ENCODE measurements around the gene SYT14.
"Not testable (repeated sequence)": the region's sequence is repeated elsewhere in the genome, so short reads cannot be mapped to it uniquely, and the experiment has no call there.

DNA sequence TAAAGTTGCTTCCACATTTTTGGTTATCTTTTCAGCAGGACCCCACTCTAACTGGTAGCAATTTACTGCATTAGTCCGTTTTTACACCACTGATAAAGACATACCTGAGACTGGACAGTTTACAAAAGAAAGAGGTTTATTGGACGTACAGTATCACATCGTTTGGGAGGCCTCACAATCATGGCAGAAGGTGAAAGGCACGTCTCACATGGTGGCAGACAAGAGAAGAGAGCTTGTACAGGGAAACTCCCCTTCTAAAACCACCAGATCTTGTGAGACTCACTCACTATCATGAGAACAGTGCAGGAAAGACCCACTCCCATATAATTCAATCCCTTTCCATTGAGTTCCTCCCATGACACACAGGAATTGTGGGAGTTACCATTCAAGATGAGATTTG, 112.5 kb downstream of the SYT14 start:
- TF ChIP-seq, protein P1, sequence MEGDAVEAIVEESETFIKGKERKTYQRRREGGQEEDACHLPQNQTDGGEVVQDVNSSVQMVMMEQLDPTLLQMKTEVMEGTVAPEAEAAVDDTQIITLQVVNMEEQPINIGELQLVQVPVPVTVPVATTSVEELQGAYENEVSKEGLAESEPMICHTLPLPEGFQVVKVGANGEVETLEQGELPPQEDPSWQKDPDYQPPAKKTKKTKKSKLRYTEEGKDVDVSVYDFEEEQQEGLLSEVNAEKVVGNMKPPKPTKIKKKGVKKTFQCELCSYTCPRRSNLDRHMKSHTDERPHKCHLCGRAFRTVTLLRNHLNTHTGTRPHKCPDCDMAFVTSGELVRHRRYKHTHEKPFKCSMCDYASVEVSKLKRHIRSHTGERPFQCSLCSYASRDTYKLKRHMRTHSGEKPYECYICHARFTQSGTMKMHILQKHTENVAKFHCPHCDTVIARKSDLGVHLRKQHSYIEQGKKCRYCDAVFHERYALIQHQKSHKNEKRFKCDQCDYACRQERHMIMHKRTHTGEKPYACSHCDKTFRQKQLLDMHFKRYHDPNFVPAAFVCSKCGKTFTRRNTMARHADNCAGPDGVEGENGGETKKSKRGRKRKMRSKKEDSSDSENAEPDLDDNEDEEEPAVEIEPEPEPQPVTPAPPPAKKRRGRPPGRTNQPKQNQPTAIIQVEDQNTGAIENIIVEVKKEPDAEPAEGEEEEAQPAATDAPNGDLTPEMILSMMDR (IDR thresholded peaks at IDR 0.05), result not testable (repeated sequence)
- TF ChIP-seq POLR2A (IDR thresholded peaks at IDR 0.05), result not testable (repeated sequence)
